Osteoblast (primary cell): ENCODE measurements around the gene LEPROT. TPM values are rescaled to one million over a fixed set of nuclear protein-coding genes. Genes with fewer than 3 reads are reported as not detected.
A peak's percentile ranks its signal among the peaks of the same experiment; 100 is the strongest.

ENCODE experiments used
- DNase-seq: peaks from one replicate; pipeline ENCODE4 v3.0.0; 2011; ENCODE audit warnings: low spot score, mixed read lengths; ENCODE audit not compliant: insufficient read length; ENCODE audit errors: missing footprints
- H2AFZ ChIP-seq: 2 replicates; pipeline ENCODE4 v1.6.0; 2011; ENCODE audit warnings: mild to moderate bottlenecking, low read length
- H3K27ac ChIP-seq: 2 replicates; pipeline ENCODE4 v1.5.1; 2011; ENCODE audit warnings: mild to moderate bottlenecking, low read depth, low read length, moderate library complexity
- H3K27me3 ChIP-seq: 2 replicates; pipeline ENCODE4 v1.6.0; 2012; ENCODE audit warnings: mild to moderate bottlenecking, control low read depth, inconsistent platforms, low read length, moderate library complexity; ENCODE audit not compliant: insufficient read depth
- H3K36me3 ChIP-seq: 2 replicates; pipeline ENCODE4 v1.5.1; 2011; ENCODE audit warnings: mild to moderate bottlenecking, low read length, control low read depth, moderate library complexity; ENCODE audit not compliant: insufficient read depth
- H3K4me1 ChIP-seq: 2 replicates; pipeline ENCODE4 v1.5.1; 2011; ENCODE audit warnings: mild to moderate bottlenecking, low read length, control low read depth, moderate library complexity; ENCODE audit not compliant: insufficient read depth
- H3K4me2 ChIP-seq: 2 replicates; pipeline ENCODE4 v1.6.0; 2011; ENCODE audit warnings: mild to moderate bottlenecking, low read length; ENCODE audit not compliant: insufficient read depth
- H3K4me3 ChIP-seq: fragments of 200-600 bp; sonication (generic); 3 replicates; pipeline ENCODE4 v1.5.1; 2012; ENCODE audit warnings: mild to moderate bottlenecking, low read length, inconsistent platforms; ENCODE audit not compliant: insufficient read depth
- H3K79me2 ChIP-seq: 2 replicates; pipeline ENCODE4 v1.6.0; 2012; ENCODE audit warnings: mild to moderate bottlenecking, low read length, control low read depth, inconsistent platforms; ENCODE audit not compliant: insufficient read depth
- H3K9me3 ChIP-seq: 2 replicates; pipeline ENCODE4 v1.5.1; 2011; ENCODE audit warnings: low read depth, low read length, control low read depth
- H4K20me1 ChIP-seq: 2 replicates; pipeline ENCODE4 v1.6.0; 2012; ENCODE audit warnings: mild to moderate bottlenecking, low read length, control low read depth; ENCODE audit not compliant: insufficient read depth
- CTCF ChIP-seq: IDR thresholded peaks from 2 replicates; pipeline ENCODE4 v1.5.1; 2011; ENCODE audit warnings: mild to moderate bottlenecking, low read depth, low read length, moderate library complexity; ENCODE audit errors: extremely low read depth
- total RNA-seq: library from RNA; depleted of rRNA; stranded (reverse); fragments of >200 nt; gene quantifications from 2 replicates; pipeline ENCODE4 v1.2.3, GENCODE V29; 2012

The LEPROT gene
- total RNA-seq, 1 donor: 87.9 TPM

DNA sequence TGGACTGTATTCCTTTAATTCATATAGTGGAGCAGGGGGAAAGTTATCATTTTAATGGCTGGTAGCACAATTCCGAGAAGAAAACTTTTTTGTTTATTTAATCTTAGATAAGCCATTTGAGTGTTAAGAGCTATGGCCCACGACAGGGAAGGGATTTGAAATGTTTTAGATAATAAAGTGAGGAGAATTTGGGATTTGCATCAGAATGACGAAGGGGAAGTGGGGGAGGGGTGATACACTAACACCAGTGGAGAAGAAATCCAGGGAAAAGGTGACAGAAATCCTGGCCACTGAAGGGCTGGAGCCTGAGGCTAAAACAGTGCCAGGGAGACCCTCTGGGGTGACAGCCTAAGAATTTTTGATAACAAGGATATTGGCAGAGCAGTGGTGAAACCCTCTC lies 21.0 kb downstream of the LEPROT start:
- Histone ChIP-seq H3K27me3 (no peaks in the 10 kb centered on the region), H3K36me3 (no peaks in the 10 kb centered on the region), H3K79me2 (no peaks in the 10 kb centered on the region), H2AFZ (no peak overlapping the region), H3K27ac (no peak overlapping the region), H3K4me2 (peak overlapping the region; percentile 14), H3K4me1 (peaks cover 9% of the 10 kb centered on the region), H3K9me3 (no peaks in the 10 kb centered on the region), H4K20me1 (no peaks in the 10 kb centered on the region), H3K4me3 (no peak overlapping the region)
- peak; percentile 38 for DNase-seq
- TF ChIP-seq CTCF: no peak

DNA sequence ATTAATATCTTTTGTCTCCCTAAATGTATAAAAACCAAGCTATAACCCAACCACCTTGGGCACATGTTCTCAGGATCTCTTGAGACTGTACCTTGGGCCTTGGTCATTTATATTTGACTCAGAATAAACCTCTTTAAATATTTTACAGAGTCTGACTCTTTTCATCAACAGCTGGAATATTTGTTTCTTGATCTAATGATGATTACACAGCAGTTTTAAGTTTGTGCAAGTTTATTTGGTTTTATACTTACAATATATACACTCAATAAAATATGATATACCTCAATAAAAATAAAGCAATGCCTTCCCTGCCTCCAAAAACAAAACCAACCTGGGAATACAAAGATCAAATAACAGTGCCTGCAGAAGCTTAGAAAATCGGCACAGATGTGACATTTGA lies 22.0 kb downstream of the LEPROT start:
- H3K4me1 ChIP-seq: peaks cover 8% of the 10 kb centered on the region
- no peaks in the 10 kb centered on the region for H3K9me3 ChIP-seq
- no peak overlapping the region for H3K27ac ChIP-seq
- no peak overlapping the region for H3K4me2 ChIP-seq
- H3K27me3 ChIP-seq: no peaks in the 10 kb centered on the region
- DNase-seq: no peak
- no peak for TF ChIP-seq CTCF
- no peaks in the 10 kb centered on the region for H3K79me2 ChIP-seq
- no peak overlapping the region for H2AFZ ChIP-seq
- H3K4me3 ChIP-seq: no peak overlapping the region
- H4K20me1 ChIP-seq: no peaks in the 10 kb centered on the region
- H3K36me3 ChIP-seq: no peaks in the 10 kb centered on the region

GRCh38 chr1:65443647-65444046 lies 23.2 kb downstream of the LEPROT start:
- Histone ChIP-seq H3K27ac (no peak overlapping the region), H3K4me3 (no peak overlapping the region), H3K4me1 (peaks cover 8% of the 10 kb centered on the region), H3K9me3 (no peaks in the 10 kb centered on the region), H4K20me1 (no peaks in the 10 kb centered on the region), H3K4me2 (no peak overlapping the region), H3K27me3 (no peaks in the 10 kb centered on the region), H3K36me3 (no peaks in the 10 kb centered on the region), H3K79me2 (no peaks in the 10 kb centered on the region), H2AFZ (no peak overlapping the region)
- DNase-seq: no peak
- TF ChIP-seq CTCF: no peak

GRCh38 chr1:65444128-65444640 lies 23.7 kb downstream of the LEPROT start:
- DNase-seq: no peak
- Histone ChIP-seq H3K9me3 (no peaks in the 10 kb centered on the region), H3K79me2 (no peaks in the 10 kb centered on the region), H3K36me3 (no peaks in the 10 kb centered on the region), H3K27me3 (no peaks in the 10 kb centered on the region), H3K4me2 (no peak overlapping the region), H3K27ac (no peak overlapping the region), H3K4me1 (peaks cover 8% of the 10 kb centered on the region), H3K4me3 (no peak overlapping the region), H2AFZ (no peak overlapping the region), H4K20me1 (no peaks in the 10 kb centered on the region)
- TF ChIP-seq CTCF: no peak
